Fibroblast of lung (primary cell): ENCODE data around the gene SHISA9. TPM values are rescaled to one million over a fixed set of nuclear protein-coding genes. Genes with fewer than 3 reads are reported as not detected.

Experiments used
- DNase-seq, 2 donors: peaks; one replicate each; pipeline versions ENCODE4 v3.0.0 to v3.0.0-alpha.2; 2010; ENCODE audit warnings: low read depth in 2 of 2
- H2AFZ ChIP-seq: 2 replicates; pipeline ENCODE4 v1.5.1; 2012; ENCODE audit warnings: low read length, control low read depth, inconsistent platforms
- H3K27ac ChIP-seq: 2 replicates; pipeline ENCODE4 v1.5.1; 2011; ENCODE audit warnings: low read length, control low read depth; ENCODE audit not compliant: insufficient read depth
- H3K27me3 ChIP-seq: 2 replicates; pipeline ENCODE4 v1.5.1; 2011; ENCODE audit warnings: mild to moderate bottlenecking, low read length; ENCODE audit not compliant: control insufficient read depth, insufficient read depth
- H3K36me3 ChIP-seq: 2 replicates; pipeline ENCODE4 v1.5.1; 2011; ENCODE audit warnings: low read length; ENCODE audit not compliant: control insufficient read depth, insufficient read depth
- H3K4me1 ChIP-seq: 2 replicates; pipeline ENCODE4 v1.5.1; 2011; ENCODE audit warnings: low read length; ENCODE audit not compliant: control insufficient read depth, insufficient read depth; ENCODE audit errors: extremely low read depth
- H3K4me2 ChIP-seq: 2 replicates; pipeline ENCODE4 v1.5.1; 2011; ENCODE audit warnings: low read length, control low read depth; ENCODE audit not compliant: insufficient read depth; ENCODE audit errors: extremely low read depth
- H3K4me3 ChIP-seq, 4 experiments: fragments of 200-600 bp in 1 of 4; sonication (generic) in 1 of 4; replicated peaks in 1 of 4; 2 replicates each; pipeline ENCODE4 v1.5.1; 2011 to 2016; ENCODE audit warnings: low read length in 4 of 4, low read depth in 3 of 4, mild to moderate bottlenecking in 3 of 4, control low read depth in 2 of 4, inconsistent platforms in 1 of 4, mixed read lengths in 1 of 4; ENCODE audit not compliant: insufficient read depth in 1 of 4; ENCODE audit errors: control extremely low read depth in 1 of 4
- H3K79me2 ChIP-seq: 2 replicates; pipeline ENCODE4 v1.5.1; 2012; ENCODE audit warnings: mild to moderate bottlenecking, low read length, inconsistent platforms; ENCODE audit not compliant: control insufficient read depth, insufficient read depth
- H3K9ac ChIP-seq: 2 replicates; pipeline ENCODE4 v1.5.1; 2011; ENCODE audit warnings: mild to moderate bottlenecking, low read length, control low read depth; ENCODE audit not compliant: insufficient read depth
- H3K9me3 ChIP-seq: 2 replicates; pipeline ENCODE4 v1.5.1; 2012; ENCODE audit warnings: low read depth, low read length; ENCODE audit not compliant: control insufficient read depth, insufficient read depth
- H4K20me1 ChIP-seq: 2 replicates; pipeline ENCODE4 v1.5.1; 2011; ENCODE audit warnings: low read length; ENCODE audit not compliant: control insufficient read depth, insufficient read depth; ENCODE audit errors: extremely low read depth
- CTCF ChIP-seq, 2 donors: IDR thresholded peaks in 1 of 2; conservative IDR thresholded peaks in 1 of 2; 1 replicate in 1 of 2; 2 replicates in 1 of 2; pipeline ENCODE4 v1.5.1; 2011 to 2012; ENCODE audit warnings: low read length in 2 of 2, control low read depth in 1 of 2, inconsistent platforms in 1 of 2, low read depth in 1 of 2, mild to moderate bottlenecking in 1 of 2
- EZH2 ChIP-seq: IDR thresholded peaks from 2 replicates; pipeline ENCODE4 v1.5.1; 2012; ENCODE audit warnings: low read length, control low read depth, mild to moderate bottlenecking; ENCODE audit errors: missing control alignments
- polyA plus RNA-seq, 2 donors: library from polyadenylated mRNA; depleted of rRNA in 1 of 2; stranded (reverse) in 1 of 2; unstranded in 1 of 2; fragments of >200 nt; gene quantifications; 2 replicates each; pipeline ENCODE4 v1.2.1, GENCODE V29; 2011 to 2012; ENCODE audit warnings: missing spikeins in 1 of 2
- total RNA-seq: library from RNA; depleted of rRNA; stranded (reverse); fragments of >200 nt; gene quantifications from 2 replicates; pipeline ENCODE4 v1.2.1, GENCODE V29; 2014

The SHISA9 gene
- total and polyA plus RNA-seq, 2 donors (not counting 1 experiment from before 2014, with no cell fraction given), result not detected

DNA sequence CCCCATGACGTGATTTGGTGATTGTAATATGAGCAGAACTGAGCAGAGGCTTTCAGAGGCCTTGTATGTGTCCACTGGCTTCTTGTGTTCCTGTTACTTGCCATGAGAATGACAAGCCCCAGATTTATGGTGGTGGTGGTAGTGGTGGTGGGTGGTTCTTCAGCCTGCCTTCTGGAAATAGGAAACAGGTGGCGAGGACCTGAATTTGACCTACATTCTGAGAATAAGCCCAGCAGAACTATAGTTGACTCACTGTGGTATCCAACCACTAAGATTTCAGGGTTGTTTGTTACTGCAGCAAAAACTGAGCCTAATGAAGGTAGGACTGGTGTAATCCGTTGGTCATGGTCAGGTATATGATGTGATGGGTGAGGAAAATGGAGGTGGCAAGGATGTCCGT lies 93.0 kb downstream of the SHISA9 start:
- no peak overlapping the region for H3K4me3 ChIP-seq
- no peak overlapping the region for H3K27ac ChIP-seq
- H3K4me1 ChIP-seq, result no peaks in the 10 kb centered on the region
- H4K20me1 ChIP-seq, result no peaks in the 10 kb centered on the region
- H2AFZ ChIP-seq, result no peak overlapping the region
- no peak overlapping the region for H3K9ac ChIP-seq
- no peaks in the 10 kb centered on the region for H3K27me3 ChIP-seq
- TF ChIP-seq EZH2 (no peak), CTCF (conservative IDR thresholded peaks at IDR 0.05 in 1 of 2, IDR thresholded peaks at IDR 0.05 in 1 of 2; ENCODE audit: low read depth in 1 of 2, low read length in 2 of 2) (no peak)
- no peaks in the 10 kb centered on the region for H3K9me3 ChIP-seq
- H3K36me3 ChIP-seq, result no peaks in the 10 kb centered on the region
- DNase-seq, result no peak
- no peak overlapping the region for H3K4me2 ChIP-seq
- no peaks in the 10 kb centered on the region for H3K79me2 ChIP-seq

- Histone ChIP-seq H3K9ac (no peak overlapping the region), H3K27ac (no peak overlapping the region), H2AFZ (no peak overlapping the region), H3K4me3 (no peak overlapping the region), H3K79me2 (no peaks in the 10 kb centered on the region), H3K36me3 (no peaks in the 10 kb centered on the region), H4K20me1 (no peaks in the 10 kb centered on the region), H3K4me1 (no peaks in the 10 kb centered on the region), H3K4me2 (no peak overlapping the region), H3K9me3 (no peaks in the 10 kb centered on the region), H3K27me3 (no peaks in the 10 kb centered on the region)
- no peak for DNase-seq
- TF ChIP-seq EZH2, result no peak
- TF ChIP-seq CTCF (conservative IDR thresholded peaks at IDR 0.05 in 1 of 2, IDR thresholded peaks at IDR 0.05 in 1 of 2; ENCODE audit: low read depth in 1 of 2, low read length in 2 of 2), result no peak
These were observed 94.4 kb downstream of the SHISA9 start for GRCh38 chr16:12995721-12996372.

- no peaks in the 10 kb centered on the region for H3K79me2 ChIP-seq
- H3K9me3 ChIP-seq, result no peaks in the 10 kb centered on the region
- no peak overlapping the region for H3K27ac ChIP-seq
- H3K27me3 ChIP-seq, result no peaks in the 10 kb centered on the region
- H3K9ac ChIP-seq, result no peak overlapping the region
- DNase-seq, result no peak
- TF ChIP-seq CTCF (conservative IDR thresholded peaks at IDR 0.05 in 1 of 2, IDR thresholded peaks at IDR 0.05 in 1 of 2; ENCODE audit: low read depth in 1 of 2, low read length in 2 of 2) (no peak), EZH2 (no peak)
- H3K4me2 ChIP-seq, result no peak overlapping the region
- H3K4me1 ChIP-seq, result no peaks in the 10 kb centered on the region
- no peak overlapping the region for H3K4me3 ChIP-seq
- H3K36me3 ChIP-seq, result no peaks in the 10 kb centered on the region
- no peak overlapping the region for H2AFZ ChIP-seq
- no peaks in the 10 kb centered on the region for H4K20me1 ChIP-seq
These were observed 97.1 kb downstream of the SHISA9 start for GRCh38 chr16:12998361-12999085.
